GM12878 (cell line): ENCODE measurements around the gene EEPD1. TPM values are rescaled to one million over a fixed set of nuclear protein-coding genes. Genes with fewer than 3 reads are reported as not detected.

ENCODE experiments used
- ATAC-seq: fragments of 200-7000 bp; cut with Tn5 transposase; 3 replicates; pipeline ENCODE4 v1.9.1; 2020; ENCODE audit warnings: mild to moderate bottlenecking, moderate library complexity
- BruUV-seq: library from RNA; stranded (reverse); fragments of 400-500 nt; replicated peaks from 2 replicates; lab custom pipeline; 2021; lab: Mats Ljungman, UMichigan
- CTCF ChIA-PET: fragments of 300-600 bp; sonication (Branson Sonifier 250); formaldehyde crosslinking; extraction: SDS; loops from one replicate; lab custom pipeline; 2021; ENCODE audit warnings: inconsistent platforms; lab: Yijun Ruan, JAX
- POLR2A ChIA-PET: fragments of 350-600 bp; formaldehyde crosslinking; extraction: SDS; loops from one replicate; lab custom pipeline; 2021; ENCODE audit warnings: inconsistent platforms; lab: Charles Lee
- RAD21 ChIA-PET: fragments of 300-600 bp; sonication (Branson Sonifier 250); formaldehyde crosslinking; loops from one replicate; lab custom pipeline; 2023; ENCODE audit warnings: antibody characterized with exemption; ENCODE audit not compliant: unreplicated experiment; lab: Charles Lee
- SMC1A ChIA-PET: fragments of 300-600 bp; sonication (Branson Sonifier 250); formaldehyde crosslinking; loops from one replicate; lab custom pipeline; 2023; ENCODE audit not compliant: unreplicated experiment, uncharacterized antibody; lab: Charles Lee
- DNase-seq: peaks from one replicate; pipeline ENCODE4 v3.0.0-alpha.2; 2011; ENCODE audit warnings: low read depth, low spot score
- FAIRE-seq: peaks from 3 replicates; lab custom pipeline; 2011; peaks lifted over from hg19 to GRCh38; lab: Jason Lieb, UNC
- H2AFZ ChIP-seq: 2 replicates; pipeline ENCODE4 v1.6.0; 2011; ENCODE audit warnings: low read depth, low read length, control low read depth; ENCODE audit not compliant: control insufficient read depth
- H3K27ac ChIP-seq: 2 replicates; pipeline ENCODE4 v1.5.1; 2011; ENCODE audit warnings: control low read depth; ENCODE audit not compliant: control insufficient read depth, insufficient read depth
- H3K27me3 ChIP-seq, 2 experiments: replicated peaks in 1 of 2; 2 replicates each; pipeline versions ENCODE4 v1.6.0 to v1.6.1; 2011; ENCODE audit warnings: low read length in 1 of 2; ENCODE audit not compliant: control insufficient read depth in 2 of 2, insufficient read depth in 2 of 2
- H3K36me3 ChIP-seq, 2 experiments: 2 replicates each; pipeline ENCODE4 v1.5.1; 2011; ENCODE audit warnings: low read length in 1 of 2; ENCODE audit not compliant: control insufficient read depth in 2 of 2, insufficient read depth in 2 of 2
- H3K4me1 ChIP-seq: 2 replicates; pipeline ENCODE4 v1.6.1; 2011; ENCODE audit warnings: mild to moderate bottlenecking, low read length, moderate library complexity, mixed read lengths; ENCODE audit not compliant: control insufficient read depth, insufficient read depth
- H3K4me2 ChIP-seq: 2 replicates; pipeline ENCODE4 v1.6.0; 2011; ENCODE audit warnings: control low read depth; ENCODE audit not compliant: control insufficient read depth, insufficient read depth
- H3K4me3 ChIP-seq: fragments of 200-600 bp; sonication (generic); 2 replicates; pipeline ENCODE4 v1.5.1; 2016
- H3K79me2 ChIP-seq: 2 replicates; pipeline ENCODE4 v1.6.0; 2011; ENCODE audit warnings: low read length; ENCODE audit not compliant: control insufficient read depth, insufficient read depth
- H3K9ac ChIP-seq: 2 replicates; pipeline ENCODE4 v1.8.0; 2011; ENCODE audit warnings: low read length, control low read depth, mixed read lengths; ENCODE audit not compliant: control insufficient read depth, insufficient read depth
- H3K9me3 ChIP-seq: replicated peaks from 3 replicates; pipeline ENCODE4 v1.5.1; 2011; ENCODE audit warnings: mild to moderate bottlenecking, low read length; ENCODE audit not compliant: control insufficient read depth, insufficient read depth
- H4K20me1 ChIP-seq: 2 replicates; pipeline ENCODE4 v1.6.0; 2011; ENCODE audit not compliant: control insufficient read depth, insufficient read depth
- ASH2L ChIP-seq: fragments of 300-600, 200-600 bp; sonication (generic); IDR thresholded peaks from 2 replicates; pipeline ENCODE4 v1.6.1; 2017; ENCODE audit warnings: low read depth, mild to moderate bottlenecking, borderline replicate concordance
- CHD1 ChIP-seq: IDR thresholded peaks from 2 replicates; pipeline ENCODE4 v1.6.1; 2012; ENCODE audit warnings: low read depth, low read length, improper control_type of control experiment
- CREB1 ChIP-seq: IDR thresholded peaks from 2 replicates; pipeline ENCODE4 v1.6.1; 2012; ENCODE audit warnings: low read depth, mild to moderate bottlenecking, inconsistent platforms
- ESRRA ChIP-seq: IDR thresholded peaks from 2 replicates; pipeline ENCODE4 v1.6.1; 2012; ENCODE audit warnings: mild to moderate bottlenecking, low read length, improper control_type of control experiment
- IKZF2 ChIP-seq, 2 experiments: fragments of 450-650 bp; IDR thresholded peaks; 2 replicates each; pipeline ENCODE4 v1.6.1; 2017; ENCODE audit warnings: mild to moderate bottlenecking in 2 of 2, moderate library complexity in 2 of 2
- JUNB ChIP-seq: IDR thresholded peaks from 2 replicates; pipeline ENCODE4 v1.6.1; 2016; ENCODE audit warnings: antibody characterized with exemption, mild to moderate bottlenecking
- KLF5 ChIP-seq: fragments of 450-650 bp; IDR thresholded peaks from 2 replicates; pipeline ENCODE4 v1.6.1; 2014; ENCODE audit warnings: mild to moderate bottlenecking; ENCODE audit not compliant: partially characterized antibody
- MYC ChIP-seq: IDR thresholded peaks from 2 replicates; pipeline ENCODE4 v1.6.1; 2011; ENCODE audit warnings: mild to moderate bottlenecking, low read length, moderate library complexity, inconsistent platforms; ENCODE audit not compliant: insufficient read depth, insufficient replicate concordance, insufficient read length, severe bottlenecking
- RAD21 ChIP-seq: IDR thresholded peaks from 2 replicates; pipeline ENCODE4 v1.6.1; 2011; ENCODE audit warnings: mild to moderate bottlenecking, low read depth, low read length, moderate library complexity; ENCODE audit not compliant: insufficient read depth
- SREBF1 ChIP-seq: IDR thresholded peaks from 2 replicates; pipeline ENCODE4 v1.6.1; 2012; ENCODE audit warnings: mild to moderate bottlenecking, low read length
- ZBTB40 ChIP-seq: fragments of 450-650 bp; IDR thresholded peaks from 2 replicates; pipeline ENCODE4 v1.6.1; 2016; ENCODE audit warnings: mild to moderate bottlenecking, moderate library complexity, borderline replicate concordance
- ZNF622 ChIP-seq: fragments of 450-650 bp; IDR thresholded peaks from 2 replicates; pipeline ENCODE4 v1.6.1; 2017; ENCODE audit warnings: mild to moderate bottlenecking, inconsistent platforms
- WGBS: methylation state at CpG from one replicate; pipeline ENCODE4 v1.1.6; 2016; ENCODE audit warnings: low lambda C conversion rate; ENCODE audit not compliant: insufficient replicate concordance, insufficient coverage; ENCODE audit errors: missing lambda C conversion rate; 5-methylcytosine and 5-hydroxymethylcytosine counted together
- in situ Hi-C: fragments of 300-500 bp; cut with MboI; formaldehyde crosslinking; loops from 9 replicates; pipeline ENCODE4 v1.14.3; 2018; ENCODE audit warnings: mixed read lengths
- intact Hi-C: fragments of 100-400 bp; cut with micrococcal nuclease; formaldehyde crosslinking; loops from one replicate; pipeline ENCODE4 v1.14.2; 2022; ENCODE audit not compliant: unreplicated experiment
- polyA plus RNA-seq, 11 experiments: library from polyadenylated mRNA; depleted of rRNA in 4 of 11; unstranded in 6 of 11; stranded (reverse) in 5 of 11; fragments of >200 nt; fragmentation: Nextera tagmentation in 4 of 11; fragmentation: Illumina TruSeq in 1 of 11; extraction: Ambion mirVana in 4 of 11; extraction: Trizol in 1 of 11; gene quantifications; 1 replicate in 1 of 11; 2 replicates in 10 of 11; pipeline versions ENCODE4 v1.2.1 to v1.2.3, GENCODE V29; 2011 to 2016; ENCODE audit warnings: inconsistent platforms in 2 of 11, missing spikeins in 2 of 11, low read depth in 1 of 11
- total RNA-seq, 4 experiments: library from RNA; depleted of rRNA in 3 of 4; stranded (reverse); fragments of >200 nt in 3 of 4; fragmentation: Illumina TruSeq in 1 of 4; extraction: Trizol in 1 of 4; gene quantifications; 2 replicates each; pipeline versions ENCODE4 v1.2.1 to v1.2.3, GENCODE V29; 2013 to 2021

Gene EEPD1
- total and polyA plus RNA-seq, 10 of the 15 experiments (the other 5 are each of a cell fraction or from before 2014, with no cell fraction given), result 0.24 to 2.8 (median 0.86) TPM; not detected in 1

DNA sequence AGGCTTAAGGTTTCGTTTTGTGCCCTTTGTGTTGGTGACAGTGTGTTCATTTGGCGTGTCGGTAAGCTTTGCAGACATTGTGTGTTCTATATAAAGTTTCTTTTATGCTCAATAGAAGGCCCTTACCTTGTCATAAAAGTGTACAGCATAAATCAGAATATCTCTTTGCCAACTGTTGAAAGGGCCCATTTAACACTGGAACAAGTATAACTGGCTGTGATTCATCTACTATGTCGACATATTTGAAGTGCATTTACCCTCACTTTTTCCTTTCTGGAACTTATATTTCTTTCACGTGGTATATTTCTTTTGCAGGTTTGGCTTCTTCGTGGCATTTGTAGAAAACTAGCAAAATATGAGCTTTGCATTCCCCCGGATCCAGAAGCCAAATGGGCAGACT is 32.7 kb downstream of the EEPD1 start:
- no peak for ATAC-seq
- ChIA-PET POLR2A (interaction anchor here (0.6 to 1.3 kb wide), 3 partner anchors 13 to 25 kb away, joined by 3 to 6 read pairs (median 3); no protein-coding TSS in a partner anchor), CTCF (interaction anchor here (1.8 to 1.9 kb wide), 2 partner anchors 13 to 106 kb away, joined by 4 to 5 read pairs; no protein-coding TSS in a partner anchor), RAD21 (no interaction called here), SMC1A (interaction anchor here (1.4 to 5.9 kb wide), 3 partner anchors 12 to 102 kb away, joined by 3 to 36 read pairs (median 5); no protein-coding TSS in a partner anchor)
- H3K9ac ChIP-seq, result no peak overlapping the region
- no peaks in the 10 kb centered on the region for H3K36me3 ChIP-seq
- intact Hi-C loops (no loop called here), in situ Hi-C loops (no loop called here)
- no peaks in the 10 kb centered on the region for H3K27me3 ChIP-seq
- 56% methylated on average over 7 of the region's 7 CpGs for WGBS
- H3K79me2 ChIP-seq, result no peaks in the 10 kb centered on the region
- DNase-seq, result no peak
- no peak overlapping the region for H2AFZ ChIP-seq
- FAIRE-seq, result no peak
- no TSS peak for BruUV-seq
- no peaks in the 10 kb centered on the region for H3K4me1 ChIP-seq
- H4K20me1 ChIP-seq, result no peaks in the 10 kb centered on the region
- H3K9me3 ChIP-seq, result no peaks in the 10 kb centered on the region; the same call in 2 of the 3 replicates
- TF ChIP-seq KLF5 (no peak), ASH2L (no peak), ZNF622 (no peak), SREBF1 (no peak), CHD1 (no peak), ZBTB40 (no peak), ESRRA (no peak), MYC (no peak), IKZF2 (IDR thresholded peaks at IDR 0.05) (no peak), JUNB (no peak), CREB1 (no peak), RAD21 (no peak)
- TF ChIP-seq, all 136 proteins: peak for 0
- Histone ChIP-seq H3K4me2 (no peak overlapping the region), H3K27ac (no peak overlapping the region), H3K4me3 (no peak overlapping the region)
